ENCODE results near the gene CALN1.

Gene CALN1

GRCh38 chr7:71753236-71753635, 658.9 kb downstream of the CALN1 start:
- Histone ChIP-seq H2AFZ (no peak overlapping the region), H3K27ac (no peak overlapping the region), H3K4me3 (ENCODE audit: low read depth, low read length) (no peak overlapping the region), H3K9me3 (ENCODE audit: control insufficient read depth, low read length) (no peaks in the 10 kb centered on the region), H3K36me3 (ENCODE audit: control insufficient read depth, insufficient read depth, low read length) (no peaks in the 10 kb centered on the region), H3K9ac (no peak overlapping the region), H3K27me3 (ENCODE audit: control insufficient read depth, insufficient read depth, low read length) (no peaks in the 10 kb centered on the region), H3K4me2 (ENCODE audit: low read length) (no peak overlapping the region), H3K4me1 (no peaks in the 10 kb centered on the region), H3K79me2 (no peaks in the 10 kb centered on the region)
- no peak for TF ChIP-seq CTCF (IDR thresholded peaks at IDR 0.05)

GRCh38 chr7:71752171-71752935, 659.8 kb downstream of the CALN1 start:
- no peak overlapping the region for H3K9ac ChIP-seq

GRCh38 chr7:71750290-71750689, 661.8 kb downstream of the CALN1 start:
- no peak overlapping the region for H3K4me2 ChIP-seq (ENCODE audit: low read length)
- no peaks in the 10 kb centered on the region for H3K79me2 ChIP-seq
- no peak overlapping the region for H3K9ac ChIP-seq
- H3K27me3 ChIP-seq (ENCODE audit: control insufficient read depth, insufficient read depth, low read length): no peaks in the 10 kb centered on the region
- no peaks in the 10 kb centered on the region for H3K9me3 ChIP-seq (ENCODE audit: control insufficient read depth, low read length)
- no peaks in the 10 kb centered on the region for H3K4me1 ChIP-seq
- no peak overlapping the region for H3K4me3 ChIP-seq (ENCODE audit: low read depth, low read length)
- H2AFZ ChIP-seq: no peak overlapping the region
- no peak for TF ChIP-seq CTCF (IDR thresholded peaks at IDR 0.05)
- no peaks in the 10 kb centered on the region for H3K36me3 ChIP-seq (ENCODE audit: control insufficient read depth, insufficient read depth, low read length)
- H3K27ac ChIP-seq: no peak overlapping the region

More at GRCh38 chr7:71752171-71752935, 659.8 kb downstream of the CALN1 start:
- Histone ChIP-seq H3K79me2 (no peaks in the 10 kb centered on the region), H3K4me3 (ENCODE audit: low read depth, low read length) (no peak overlapping the region), H3K4me2 (ENCODE audit: low read length) (no peak overlapping the region), H3K36me3 (ENCODE audit: control insufficient read depth, insufficient read depth, low read length) (no peaks in the 10 kb centered on the region), H3K27me3 (ENCODE audit: control insufficient read depth, insufficient read depth, low read length) (no peaks in the 10 kb centered on the region), H3K27ac (no peak overlapping the region), H2AFZ (no peak overlapping the region), H3K4me1 (no peaks in the 10 kb centered on the region), H3K9me3 (ENCODE audit: control insufficient read depth, low read length) (no peaks in the 10 kb centered on the region)
- TF ChIP-seq CTCF (IDR thresholded peaks at IDR 0.05): no peak

GRCh38 chr7:71746006-71746405, 666.1 kb downstream of the CALN1 start:
- Histone ChIP-seq H3K36me3 (ENCODE audit: control insufficient read depth, insufficient read depth, low read length) (no peaks in the 10 kb centered on the region), H3K79me2 (no peaks in the 10 kb centered on the region), H3K27me3 (ENCODE audit: control insufficient read depth, insufficient read depth, low read length) (no peaks in the 10 kb centered on the region), H3K27ac (no peak overlapping the region), H3K9me3 (ENCODE audit: control insufficient read depth, low read length) (no peaks in the 10 kb centered on the region), H3K4me3 (ENCODE audit: low read depth, low read length) (no peak overlapping the region), H3K4me1 (no peaks in the 10 kb centered on the region), H3K9ac (no peak overlapping the region), H2AFZ (no peak overlapping the region), H3K4me2 (ENCODE audit: low read length) (no peak overlapping the region)
- TF ChIP-seq CTCF (IDR thresholded peaks at IDR 0.05): no peak

GRCh38 chr7:71740174-71740560, 672.0 kb downstream of the CALN1 start:
- Histone ChIP-seq H3K36me3 (ENCODE audit: control insufficient read depth, insufficient read depth, low read length) (no peaks in the 10 kb centered on the region), H3K79me2 (no peaks in the 10 kb centered on the region), H3K4me1 (no peaks in the 10 kb centered on the region), H3K27ac (no peak overlapping the region), H3K27me3 (ENCODE audit: control insufficient read depth, insufficient read depth, low read length) (no peaks in the 10 kb centered on the region), H3K9ac (no peak overlapping the region), H3K4me3 (ENCODE audit: low read depth, low read length) (no peak overlapping the region), H3K4me2 (ENCODE audit: low read length) (no peak overlapping the region), H2AFZ (no peak overlapping the region), H3K9me3 (ENCODE audit: control insufficient read depth, low read length) (no peaks in the 10 kb centered on the region)
- TF ChIP-seq CTCF (IDR thresholded peaks at IDR 0.05): no peak

All from parathyroid adenoma (tissue), 2 donors.